Colon (tissue), 2 donors: ENCODE data around the gene HSPB6.

ENCODE experiments used
- FAIRE-seq: peaks from 2 replicates; lab custom pipeline; 2012; peaks lifted over from hg19 to GRCh38; lab: Jason Lieb, UNC
- donor health status: control.
- donor health status: control.

HSPB6 gene

DNA sequence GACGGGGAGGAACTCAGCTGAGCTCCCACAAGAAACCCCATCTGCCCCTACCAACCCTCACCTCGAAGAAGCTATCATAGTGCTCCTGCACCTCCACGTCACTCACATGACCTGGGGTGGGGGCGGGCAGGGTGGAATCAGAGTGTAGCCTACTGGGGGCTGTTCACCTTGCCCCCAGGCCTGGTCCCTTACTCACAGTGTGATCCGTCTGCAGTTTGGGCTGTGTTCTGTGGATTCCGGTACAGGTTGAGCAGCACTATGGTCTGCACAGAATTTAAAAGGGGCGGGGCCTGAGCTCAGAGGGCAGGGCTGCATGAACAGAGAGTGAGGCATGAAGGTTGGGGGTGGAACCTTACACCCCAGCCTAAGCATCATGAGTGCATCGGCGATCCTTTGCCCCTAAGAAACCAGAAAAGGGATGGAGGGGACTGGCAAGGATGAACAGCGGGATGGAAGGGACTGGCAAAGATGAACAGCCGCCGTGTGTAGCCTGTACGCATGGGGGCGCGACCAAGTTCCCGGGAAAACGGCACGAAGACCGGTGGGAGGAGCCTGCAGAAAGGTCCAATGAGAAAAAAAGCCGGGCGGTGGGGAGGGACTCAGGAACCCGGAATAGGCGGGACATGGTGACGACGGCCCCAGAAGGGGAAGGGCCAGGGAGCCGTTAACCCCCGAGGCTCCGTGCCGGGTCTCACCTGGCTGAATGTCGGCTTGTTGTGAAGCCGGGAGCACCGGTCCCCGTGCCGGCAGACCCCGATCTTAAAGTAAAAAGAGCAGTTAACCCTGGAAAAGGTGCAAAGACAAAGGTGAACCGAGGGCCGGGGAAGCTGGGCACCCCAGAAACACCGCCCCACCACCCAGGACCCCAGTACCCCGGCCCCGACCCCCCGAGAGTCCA, 12.2 kb downstream of the HSPB6 start:
- FAIRE-seq: no peak

DNA sequence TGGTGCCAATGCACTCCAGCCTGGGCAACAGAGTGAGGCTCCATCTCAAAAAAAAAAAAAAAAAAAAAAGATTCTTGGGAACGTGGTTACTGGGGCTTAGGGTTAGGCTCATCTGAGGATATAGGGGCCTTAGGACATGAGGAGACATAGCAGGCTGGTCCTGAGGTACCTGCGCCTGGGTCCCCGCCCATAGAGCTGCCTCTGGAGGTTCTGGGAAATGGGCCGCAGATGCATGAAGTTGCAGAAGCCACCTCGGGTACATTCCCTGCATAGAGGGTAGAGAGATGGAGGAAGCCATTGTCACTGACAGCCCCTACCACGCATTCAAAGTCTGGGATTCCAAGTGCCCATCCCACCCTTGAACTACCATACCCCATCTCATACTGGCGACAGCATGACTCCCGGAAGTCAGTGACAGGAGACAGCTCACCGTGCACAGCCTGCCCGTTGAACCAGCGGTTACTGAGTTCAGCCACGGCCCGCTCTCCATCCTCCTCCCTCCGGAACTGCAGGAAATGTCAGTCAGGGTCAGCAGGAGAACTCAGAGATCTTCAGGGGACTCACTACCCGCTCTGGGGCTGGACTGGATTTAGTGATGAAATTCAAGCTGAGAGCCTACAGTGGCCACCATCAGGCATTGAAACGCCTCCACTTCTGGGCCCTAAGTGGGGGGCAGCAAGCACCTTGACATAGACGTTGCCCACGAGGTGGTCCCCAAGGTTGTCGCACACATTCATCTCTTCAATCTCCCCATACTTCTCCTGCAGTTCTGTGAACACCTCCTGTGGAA, 13.0 kb downstream of the HSPB6 start:
- FAIRE-seq: no peak

- FAIRE-seq: no peak
Observed at GRCh38 chr19:35742121-35742724, 14.6 kb downstream of the HSPB6 start, which contains the start of gene IGFLR1. TSS of gene IGFLR1 (minus strand) at chr19:35742452. CDS start at chr19:35741180, 1,272 bp downstream.

GRCh38 chr19:35741203-35741515, 15.7 kb downstream of the HSPB6 start:
- FAIRE-seq: no peak

- FAIRE-seq: no peak
Observed at GRCh38 chr19:35740423-35741202, 16.2 kb downstream of the HSPB6 start.

DNA sequence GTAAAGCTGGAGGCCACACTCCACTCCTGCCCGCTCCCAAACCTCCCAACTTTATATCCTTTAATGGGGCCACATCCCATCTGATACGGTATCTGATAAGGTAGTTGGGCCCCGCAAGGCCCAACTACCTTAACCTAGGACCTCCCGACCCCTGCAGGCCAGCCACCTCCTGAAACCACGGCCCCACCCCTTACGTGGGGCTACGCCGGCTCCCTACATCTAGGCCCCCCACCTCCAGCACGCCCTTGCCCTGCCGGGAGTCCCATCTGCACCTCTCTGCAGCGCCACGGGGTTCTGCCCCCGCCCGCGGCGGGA, 16.8 kb downstream of the HSPB6 start:
- no peak for FAIRE-seq

DNA sequence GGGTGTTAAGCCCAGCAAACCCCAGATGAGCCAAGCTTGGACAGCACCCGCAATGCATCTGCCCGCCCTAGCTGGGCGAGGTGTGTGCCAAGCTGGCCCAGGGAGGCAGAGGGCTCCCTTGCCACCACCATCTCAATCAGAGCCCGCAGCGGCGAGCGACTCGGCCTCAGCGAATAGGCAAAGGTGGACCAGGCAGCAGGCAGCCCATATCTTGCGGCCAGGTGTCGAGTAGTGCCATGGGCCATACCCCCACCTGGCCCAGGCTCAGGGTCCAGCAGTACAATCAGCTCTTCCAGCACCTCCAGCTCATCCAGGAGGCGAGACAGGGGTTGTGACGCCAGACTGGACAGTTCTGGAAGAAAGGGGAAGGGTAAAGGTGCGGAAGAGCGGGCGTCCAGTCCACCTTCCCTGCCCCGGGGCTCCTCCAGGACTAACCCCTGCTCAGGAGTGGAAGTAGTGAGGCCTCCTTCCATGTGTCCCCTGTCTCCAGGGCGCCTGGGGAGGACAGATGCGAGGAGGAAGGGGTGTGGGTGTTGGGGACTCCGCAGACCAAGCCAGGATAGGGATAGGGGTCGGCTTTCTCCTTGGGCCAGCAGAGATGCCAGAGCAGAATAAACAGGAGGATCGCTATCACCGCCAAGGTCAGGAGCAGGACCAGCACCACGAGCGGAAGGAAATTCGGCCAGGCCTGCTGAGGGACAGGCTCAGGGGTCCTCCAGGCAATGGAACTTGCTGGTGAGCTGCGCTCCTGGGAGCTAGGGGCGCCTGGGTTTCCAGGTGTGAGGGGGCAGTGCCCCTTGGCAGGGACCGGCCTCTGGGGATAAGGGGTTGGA, 17.3 kb downstream of the HSPB6 start:
- FAIRE-seq: no peak

DNA sequence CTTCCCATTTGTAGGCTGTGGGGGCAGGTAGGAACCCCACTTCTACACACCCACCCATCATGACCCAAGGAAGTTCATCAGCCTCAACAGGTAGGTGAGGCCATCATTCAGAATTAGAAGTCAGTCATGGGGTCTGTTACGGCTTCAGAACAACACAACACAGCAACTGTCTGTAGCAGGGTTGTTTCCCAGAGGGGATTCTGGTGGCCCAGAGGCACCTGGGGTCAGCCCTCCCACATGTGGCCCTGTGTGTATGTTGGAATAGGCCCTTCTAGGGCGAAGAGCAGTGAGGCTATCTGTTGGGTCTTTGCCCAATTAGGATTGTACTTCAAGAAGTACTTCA, 18.0 kb downstream of the HSPB6 start:
- no peak for FAIRE-seq

DNA sequence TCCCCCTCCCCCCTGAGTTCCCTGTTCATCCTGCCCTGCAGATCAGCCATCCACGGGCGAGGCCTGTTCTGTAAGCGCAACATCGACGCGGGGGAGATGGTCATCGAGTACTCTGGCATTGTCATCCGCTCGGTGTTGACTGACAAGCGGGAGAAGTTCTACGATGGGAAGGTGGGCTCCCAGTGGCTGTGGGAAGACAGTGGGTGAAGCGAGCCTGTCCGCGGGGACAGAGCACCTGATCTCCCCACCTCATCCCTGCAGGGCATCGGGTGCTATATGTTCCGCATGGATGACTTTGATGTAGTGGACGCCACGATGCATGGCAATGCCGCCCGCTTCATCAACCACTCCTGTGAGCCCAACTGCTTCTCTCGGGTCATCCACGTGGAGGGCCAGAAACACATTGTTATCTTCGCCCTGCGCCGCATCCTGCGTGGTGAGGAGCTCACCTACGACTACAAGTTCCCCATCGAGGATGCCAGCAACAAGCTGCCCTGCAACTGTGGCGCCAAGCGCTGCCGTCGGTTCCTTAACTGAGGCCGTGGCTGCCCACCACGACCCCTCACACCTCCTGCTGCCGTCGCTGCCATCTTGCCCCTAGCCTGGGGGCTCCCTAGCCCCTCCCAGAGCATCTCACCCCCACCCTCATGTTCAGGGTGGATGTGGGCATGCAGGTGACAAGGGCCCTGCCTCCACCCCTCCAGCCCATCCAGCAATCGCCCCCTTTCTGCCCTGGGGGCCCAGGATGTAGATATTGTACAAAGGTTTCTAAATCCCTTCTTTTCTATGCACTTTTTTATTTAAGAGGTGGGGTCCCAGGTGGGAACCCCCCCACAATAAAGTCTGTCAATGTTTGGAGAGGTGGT, 18.6 kb downstream of the HSPB6 start:
- no peak for FAIRE-seq

- no peak for FAIRE-seq
Observed at GRCh38 chr19:35736913-35737886, 19.6 kb downstream of the HSPB6 start.

DNA sequence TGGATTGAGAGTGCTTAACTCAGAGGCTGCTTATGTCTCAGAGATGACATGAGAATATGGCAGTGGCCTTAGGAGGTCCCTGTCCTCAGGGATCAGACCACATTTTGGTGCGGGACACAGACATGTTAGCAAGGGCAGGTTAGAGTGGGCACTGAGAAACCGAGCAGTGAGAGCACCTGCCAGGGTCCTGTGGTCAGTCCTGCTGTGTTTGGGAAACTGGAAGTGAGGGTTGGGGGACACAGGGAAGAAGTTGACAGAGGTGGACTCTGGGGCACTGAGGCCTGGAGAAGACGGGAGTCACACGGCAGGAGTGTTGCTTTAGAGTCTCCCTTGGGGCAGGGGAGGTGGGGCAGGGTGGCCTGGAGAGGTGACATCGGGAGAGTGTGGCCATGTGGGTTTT, 21.9 kb downstream of the HSPB6 start:
- FAIRE-seq: no peak

DNA sequence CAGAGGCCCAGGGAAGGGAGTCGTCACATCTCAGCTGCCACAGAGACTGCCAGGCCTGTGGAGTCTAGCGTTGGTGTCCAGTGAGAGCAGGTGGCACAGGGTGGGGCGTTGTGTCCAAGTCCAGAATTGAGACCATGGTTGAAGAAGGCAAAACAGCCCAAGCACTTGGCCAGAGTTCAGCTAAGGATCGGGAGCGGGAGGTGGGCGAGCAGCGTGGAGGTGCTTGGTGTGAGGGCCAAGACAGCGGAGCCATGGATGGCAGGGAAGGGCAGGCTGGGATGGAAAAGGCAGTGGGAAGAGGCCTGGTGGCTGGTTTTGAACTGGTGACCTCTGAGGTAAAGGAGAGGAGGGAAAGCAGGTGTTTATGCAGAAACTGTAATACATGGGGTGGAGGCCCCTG, 22.6 kb downstream of the HSPB6 start:
- no peak for FAIRE-seq

- no peak for FAIRE-seq
Observed at GRCh38 chr19:35733180-35734125, 23.4 kb downstream of the HSPB6 start.

DNA sequence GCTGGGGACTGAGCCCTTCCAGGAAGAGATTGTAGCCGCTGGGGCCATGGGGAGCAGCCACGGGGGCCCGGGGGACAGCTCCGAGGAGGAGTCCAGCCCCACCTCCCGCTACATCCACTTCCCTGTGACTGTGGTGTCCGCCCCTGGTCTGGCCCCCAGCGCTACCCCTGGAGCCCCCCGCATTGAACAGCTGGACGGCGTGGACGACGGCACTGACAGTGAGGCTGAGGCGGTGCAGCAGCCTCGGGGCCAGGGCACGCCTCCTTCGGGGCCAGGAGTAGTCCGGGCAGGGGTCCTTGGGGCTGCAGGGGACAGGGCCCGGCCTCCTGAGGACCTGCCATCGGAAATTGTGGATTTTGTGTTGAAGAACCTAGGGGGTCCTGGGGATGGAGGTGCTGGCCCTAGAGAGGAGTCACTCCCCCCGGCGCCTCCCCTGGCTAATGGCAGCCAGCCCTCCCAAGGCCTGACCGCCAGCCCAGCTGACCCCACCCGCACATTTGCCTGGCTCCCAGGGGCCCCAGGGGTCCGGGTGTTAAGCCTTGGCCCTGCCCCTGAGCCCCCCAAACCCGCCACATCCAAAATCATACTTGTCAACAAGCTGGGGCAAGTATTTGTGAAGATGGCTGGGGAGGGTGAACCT, 24.2 kb downstream of the HSPB6 start:
- no peak for FAIRE-seq

- FAIRE-seq: no peak
Observed at GRCh38 chr19:35731779-35732405, 24.9 kb downstream of the HSPB6 start.

DNA sequence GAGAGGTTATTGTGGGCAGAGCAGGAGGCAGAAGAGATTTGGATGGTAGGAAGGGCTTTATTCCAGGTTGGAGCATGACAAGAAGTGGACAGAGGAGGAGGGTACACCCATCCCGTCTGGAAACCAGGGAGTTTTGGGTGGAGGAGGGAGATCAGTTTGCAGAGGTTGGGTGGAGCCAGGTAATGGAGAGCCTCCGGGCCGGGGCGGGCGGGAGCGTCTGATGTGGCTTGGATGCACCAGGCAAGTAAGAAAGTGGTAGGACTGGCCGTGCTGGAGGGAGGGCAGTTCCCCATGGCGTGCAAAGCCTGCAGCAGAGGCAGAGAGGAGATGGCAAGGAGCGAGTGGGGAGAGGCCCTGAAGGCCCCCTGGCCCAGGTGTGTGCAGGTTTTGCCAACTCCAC, 25.5 kb downstream of the HSPB6 start:
- FAIRE-seq: no peak

- no peak for FAIRE-seq
Observed at GRCh38 chr19:35730326-35730725, 26.5 kb downstream of the HSPB6 start.
